ENCODE data around the gene TMCC3.

TMCC3 gene

GRCh38 chr12:94663071-94663470 is 12.7 kb upstream of the TMCC3 start:
- DNase-seq (ENCODE audit: low spot score) = no peak
- no peak for TF ChIP-seq CTCF (IDR thresholded peaks at IDR 0.05; ENCODE audit: extremely low read depth, missing control alignments)

- no peak for TF ChIP-seq CTCF (IDR thresholded peaks at IDR 0.05; ENCODE audit: extremely low read depth, missing control alignments)
- no peak for DNase-seq (ENCODE audit: low spot score)
Measured at GRCh38 chr12:94660436-94660835, 10.1 kb upstream of the TMCC3 start.

- no peak for DNase-seq (ENCODE audit: low spot score)
- TF ChIP-seq CTCF (IDR thresholded peaks at IDR 0.05; ENCODE audit: extremely low read depth, missing control alignments) = no peak
Measured at GRCh38 chr12:94659346-94659930, 9.1 kb upstream of the TMCC3 start.

GRCh38 chr12:94658931-94659330 is 8.6 kb upstream of the TMCC3 start:
- no peak for DNase-seq (ENCODE audit: low spot score)
- TF ChIP-seq CTCF (IDR thresholded peaks at IDR 0.05; ENCODE audit: extremely low read depth, missing control alignments) = no peak

GRCh38 chr12:94656556-94656955 is 6.2 kb upstream of the TMCC3 start:
- no peak for DNase-seq (ENCODE audit: low spot score)
- TF ChIP-seq CTCF (IDR thresholded peaks at IDR 0.05; ENCODE audit: extremely low read depth, missing control alignments) = no peak

- peak; percentile 36 for TF ChIP-seq CTCF (IDR thresholded peaks at IDR 0.05; ENCODE audit: extremely low read depth, missing control alignments)
- DNase-seq (ENCODE audit: low spot score) = peak; percentile 75
Measured at GRCh38 chr12:94649349-94650142, 811 bp downstream of the TMCC3 start.

GRCh38 chr12:94648578-94648977 is 1.8 kb downstream of the TMCC3 start:
- DNase-seq (ENCODE audit: low spot score) = no peak

More at GRCh38 chr12:94648578-94648977, 1.8 kb downstream of the TMCC3 start:
- TF ChIP-seq CTCF (IDR thresholded peaks at IDR 0.05; ENCODE audit: extremely low read depth, missing control alignments) = no peak

Data from GM20000 (cell line).